HG03442 (cell line): ENCODE results near the gene EGLN2.
"Not testable (repeated sequence)": the region's sequence is repeated elsewhere in the genome, so short reads cannot be mapped to it uniquely, and the experiment has no call there.

Experiments used
- ATAC-seq: cut with Tn5 transposase; IDR thresholded peaks from one replicate; pipeline ENCODE4 v1.9.1; 2021; ENCODE audit warnings: mild to moderate bottlenecking, moderate library complexity; ENCODE audit not compliant: unreplicated experiment

EGLN2 gene

GRCh38 chr19:40776364-40776763 is 22.6 kb upstream of the EGLN2 start:
- no peak for ATAC-seq

DNA sequence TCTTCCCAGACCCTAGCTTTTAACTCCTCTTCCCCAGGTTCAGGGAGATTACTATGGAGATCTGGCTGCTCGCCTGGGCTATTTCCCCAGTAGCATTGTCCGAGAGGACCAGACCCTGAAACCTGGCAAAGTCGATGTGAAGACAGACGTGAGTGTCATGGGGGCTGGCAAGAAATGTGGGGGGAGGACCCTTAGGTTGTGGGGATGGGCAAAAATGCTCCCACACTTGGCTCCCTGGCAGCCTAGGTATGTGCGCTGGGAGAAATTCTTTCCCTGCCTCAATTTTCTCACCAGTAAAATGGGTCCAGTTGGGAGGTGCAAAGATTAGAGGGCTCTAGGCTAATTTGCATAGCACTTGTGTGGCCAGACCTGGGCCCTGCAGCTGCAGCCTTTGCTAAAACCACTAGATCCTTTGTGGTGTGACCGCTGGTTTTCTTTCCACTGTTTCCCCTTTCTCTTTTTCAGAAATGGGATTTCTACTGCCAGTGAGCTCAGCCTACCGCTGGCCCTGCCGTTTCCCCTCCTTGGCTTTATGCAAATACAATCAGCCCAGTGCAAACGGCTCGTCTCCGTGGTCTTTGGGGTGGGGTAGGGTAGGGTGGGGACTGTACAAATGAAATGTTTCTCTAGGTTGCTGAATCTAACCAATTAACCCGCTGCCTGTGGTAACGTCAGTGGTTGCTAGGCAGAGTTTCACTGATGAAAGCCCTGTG is 21.9 kb upstream of the EGLN2 start:
- ATAC-seq = peak; percentile 51

DNA sequence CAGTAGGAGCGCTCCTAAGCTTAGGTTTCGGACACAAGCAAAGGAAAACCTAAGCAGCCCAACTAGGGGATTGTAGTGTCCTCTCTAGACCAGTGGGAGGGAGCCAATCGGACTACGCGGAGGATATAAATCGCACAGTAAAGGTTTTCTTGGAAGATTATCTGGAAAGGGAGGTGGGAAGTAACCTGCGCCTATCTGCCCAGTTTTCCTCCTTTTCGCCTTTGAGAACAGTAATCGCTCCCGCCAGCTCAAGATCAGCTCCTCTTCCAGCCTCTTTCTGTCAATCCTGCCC is 21.4 kb upstream of the EGLN2 start:
- no peak for ATAC-seq

DNA sequence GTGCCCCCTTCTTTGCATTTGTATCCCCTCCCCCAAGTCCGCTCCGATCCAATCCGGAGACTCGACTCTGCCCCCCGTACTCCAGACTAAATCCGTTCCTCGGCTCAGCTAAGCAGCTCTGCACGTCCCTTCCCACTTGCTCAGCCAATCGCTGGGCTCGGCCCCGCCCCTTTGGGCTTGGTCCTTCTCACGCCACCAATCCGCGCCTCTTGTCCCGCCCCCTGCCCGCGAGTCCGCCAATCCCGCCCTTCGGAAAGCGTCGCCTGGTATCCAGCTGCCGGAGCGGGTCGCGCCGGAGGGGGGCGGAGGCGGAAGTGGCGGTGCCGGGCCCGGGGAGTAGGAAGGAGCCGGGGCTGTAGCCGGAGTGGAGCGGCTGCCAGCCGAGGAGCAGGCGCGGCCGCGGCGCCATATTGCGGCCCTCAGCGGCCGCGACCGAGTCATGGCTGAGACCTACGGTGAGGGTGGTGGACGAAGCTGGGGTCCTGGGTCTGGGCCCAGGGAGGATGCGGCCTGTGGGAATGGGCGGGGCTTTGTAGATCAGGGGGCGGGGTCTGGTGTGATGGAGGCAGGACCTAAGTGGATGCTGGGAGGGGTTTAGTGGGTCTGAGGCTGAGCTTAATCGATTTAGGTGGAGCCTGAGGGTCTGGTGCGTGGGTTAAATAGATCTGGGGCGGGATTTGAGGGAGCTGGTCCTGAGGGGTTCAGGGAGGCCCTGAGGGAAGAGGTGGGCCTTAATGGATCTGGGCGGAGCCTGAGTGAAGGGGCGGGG is 20.9 kb upstream of the EGLN2 start, which contains the start of gene RAB4B:
Gene RAB4B, plus strand, starts transcription at position 311 of the 769 bp plus-strand sequence. Its CDS starts 129 bp downstream, at position 440.
- peak; percentile 61 for ATAC-seq

- ATAC-seq = no peak
Measured at GRCh38 chr19:40778706-40779284, 20.2 kb upstream of the EGLN2 start.

DNA sequence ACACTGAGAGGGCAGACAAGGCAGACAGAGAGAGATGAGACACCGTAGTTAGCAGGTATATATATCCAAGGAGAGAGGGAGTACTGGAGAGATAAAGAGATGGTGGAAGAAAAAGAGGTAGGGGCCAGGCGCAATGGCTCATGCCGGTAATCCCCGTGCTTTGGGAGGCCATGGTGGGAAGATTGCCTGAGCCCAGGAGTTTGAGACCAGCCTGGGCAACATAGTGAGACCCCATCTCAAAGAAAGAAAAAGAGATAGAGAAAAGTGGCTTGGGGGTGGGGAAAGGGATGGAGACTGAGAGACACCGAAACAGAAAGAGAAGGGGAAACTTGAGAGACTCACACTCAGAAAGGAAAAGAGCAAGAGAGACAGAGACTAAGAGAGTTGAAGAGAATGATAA is 18.4 kb upstream of the EGLN2 start:
- ATAC-seq = no peak

GRCh38 chr19:40781140-40781539 is 17.9 kb upstream of the EGLN2 start:
- ATAC-seq = no peak

DNA sequence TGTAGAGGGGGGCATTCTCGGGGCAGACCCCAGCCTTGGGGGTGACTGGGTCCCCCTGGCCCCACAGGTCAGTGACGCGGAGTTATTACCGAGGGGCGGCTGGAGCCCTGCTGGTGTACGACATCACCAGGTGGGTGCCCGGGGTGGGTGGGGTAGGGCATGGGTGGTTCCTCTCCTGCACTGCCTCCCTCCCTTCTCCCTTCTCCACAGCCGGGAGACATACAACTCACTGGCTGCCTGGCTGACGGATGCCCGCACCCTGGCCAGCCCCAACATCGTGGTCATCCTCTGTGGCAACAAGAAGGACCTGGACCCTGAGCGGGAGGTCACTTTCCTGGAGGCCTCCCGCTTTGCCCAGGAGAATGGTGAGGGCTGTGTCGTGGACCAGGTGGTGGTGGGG is 15.3 kb upstream of the EGLN2 start:
- no peak for ATAC-seq

- not testable (repeated sequence) for ATAC-seq
Measured at GRCh38 chr19:40784146-40784545, 14.8 kb upstream of the EGLN2 start.

DNA sequence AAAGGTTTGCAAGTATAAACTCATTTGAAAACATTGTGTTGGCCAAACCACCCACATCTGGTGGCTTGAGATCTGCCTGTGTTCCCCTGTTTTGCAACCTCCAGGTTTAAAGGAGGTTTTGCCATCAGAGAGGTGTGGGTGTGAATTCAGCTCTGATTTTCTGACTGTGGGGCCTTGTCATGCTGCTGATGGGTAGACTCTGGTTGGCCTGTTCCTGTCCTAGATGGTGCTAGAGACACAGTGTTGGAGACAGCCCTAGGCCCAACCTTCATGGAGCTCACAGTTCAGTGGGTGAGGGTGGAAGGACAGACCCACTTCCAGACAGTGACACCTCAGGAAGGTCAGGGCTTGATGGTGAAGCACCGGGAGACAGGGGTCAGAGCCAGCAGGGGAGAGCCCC is 13.5 kb upstream of the EGLN2 start:
- no peak for ATAC-seq

- no peak for ATAC-seq
Measured at GRCh38 chr19:40786060-40787037, 12.6 kb upstream of the EGLN2 start.

DNA sequence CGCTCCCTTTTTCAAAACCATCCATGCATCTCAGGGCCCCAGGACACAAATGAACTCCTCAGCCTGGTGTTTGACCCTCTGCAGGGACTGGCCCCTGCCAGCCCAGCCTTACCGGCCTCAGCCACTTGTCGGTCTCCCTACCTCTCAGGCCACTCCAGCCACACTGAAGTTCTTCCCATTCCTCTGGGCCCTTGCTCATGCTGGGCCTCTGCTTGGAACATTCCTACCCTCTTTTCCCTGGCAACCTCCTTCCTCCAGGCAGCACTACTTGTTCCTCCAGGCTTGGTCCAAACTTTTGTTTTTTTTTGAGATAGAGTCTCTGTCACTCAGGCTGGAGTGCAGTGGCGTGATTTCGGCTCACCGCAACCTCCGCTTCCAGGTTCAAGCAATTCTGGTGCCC is 7.6 kb upstream of the EGLN2 start:
- ATAC-seq = no peak

DNA sequence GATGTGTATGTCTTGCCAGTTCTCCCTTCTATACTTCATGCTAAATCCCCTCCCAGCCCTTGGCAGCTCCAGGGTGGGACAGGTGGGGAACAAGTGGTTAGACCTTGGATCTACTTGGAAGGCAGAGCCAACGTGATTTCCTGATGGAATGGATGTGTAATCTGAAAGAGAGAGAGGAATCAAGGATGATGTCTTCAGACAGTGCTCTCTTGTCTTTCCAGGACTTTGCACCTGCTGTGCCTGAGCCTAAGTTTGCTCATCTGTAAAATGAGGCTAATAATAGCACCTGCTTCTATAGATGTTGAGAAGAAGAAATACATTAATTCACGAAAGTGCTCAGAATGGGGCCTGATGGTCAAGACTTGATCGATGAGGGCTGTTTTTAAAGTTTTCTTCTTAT is 7.0 kb upstream of the EGLN2 start:
- ATAC-seq = no peak

DNA sequence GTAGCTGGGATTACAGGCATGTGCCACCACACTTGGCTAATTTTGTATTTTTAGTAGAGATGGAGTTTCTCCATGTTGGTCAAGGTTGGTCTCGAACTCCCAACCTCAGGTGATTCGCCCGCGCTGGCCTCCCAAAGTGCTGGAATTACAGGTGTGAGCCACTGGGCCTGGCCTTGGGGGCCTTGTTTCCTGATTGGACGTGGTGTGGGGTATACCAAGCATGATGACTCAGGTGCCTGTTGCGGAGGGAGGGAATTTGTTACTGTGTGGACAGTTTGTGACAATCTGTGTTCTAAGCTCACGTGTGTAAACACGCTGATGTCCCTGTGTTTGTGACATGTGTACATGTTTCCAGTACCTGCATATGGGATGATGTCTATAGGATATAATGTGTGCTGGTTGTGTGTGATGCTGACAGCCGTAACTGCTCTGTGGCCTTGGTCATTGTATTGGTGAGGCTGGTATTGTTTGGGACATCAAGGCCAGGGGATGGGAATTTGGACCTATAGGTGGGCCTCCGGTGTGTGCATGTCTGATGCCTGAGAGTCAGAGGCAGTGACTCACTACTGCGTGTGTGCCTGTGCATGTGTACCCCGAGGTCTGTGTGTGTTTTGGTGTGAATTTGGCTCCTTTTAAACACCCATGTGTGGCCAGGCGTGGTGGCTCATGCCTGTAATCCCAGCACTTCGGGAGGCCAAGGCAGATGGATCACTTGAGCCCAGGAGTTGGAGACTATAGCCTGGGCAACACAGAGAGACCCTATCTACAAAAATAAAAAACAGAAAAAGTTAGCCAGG is 1.6 kb upstream of the EGLN2 start:
- no peak for ATAC-seq

DNA sequence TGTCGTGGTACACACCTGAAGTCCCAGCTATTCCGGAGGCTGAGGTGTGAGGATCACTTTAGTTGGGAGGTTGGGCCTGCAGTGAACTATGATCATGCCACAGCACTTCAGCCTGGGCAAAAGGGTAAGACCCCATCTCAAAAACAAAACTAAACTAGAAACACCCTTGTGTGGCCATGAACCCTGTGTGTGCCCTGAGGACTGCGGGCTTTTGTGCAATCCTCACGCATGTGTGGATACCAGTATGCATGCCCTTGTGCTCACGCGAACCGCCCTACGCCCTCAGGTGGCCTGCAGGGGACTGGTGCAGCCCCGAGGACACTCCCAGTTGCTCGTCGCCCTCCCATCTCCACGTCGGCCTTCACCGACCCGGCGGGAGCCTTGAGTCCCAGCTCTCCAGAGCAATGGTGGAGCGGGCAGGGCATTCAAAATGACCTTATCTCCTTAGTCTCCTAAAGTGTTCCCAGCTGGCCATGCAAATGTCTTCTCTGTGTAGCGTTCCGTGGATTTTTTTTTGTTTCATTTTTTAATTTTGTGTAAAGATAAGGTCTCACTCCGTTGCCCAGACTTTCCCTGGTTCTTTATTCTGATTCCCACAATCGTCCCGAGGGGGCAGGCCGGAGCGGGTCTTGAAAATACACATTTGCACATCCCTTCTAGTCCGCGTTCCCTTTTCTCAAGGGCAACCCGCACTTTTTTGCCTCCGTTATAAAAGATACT is 868 bp upstream of the EGLN2 start:
- no peak for ATAC-seq

DNA sequence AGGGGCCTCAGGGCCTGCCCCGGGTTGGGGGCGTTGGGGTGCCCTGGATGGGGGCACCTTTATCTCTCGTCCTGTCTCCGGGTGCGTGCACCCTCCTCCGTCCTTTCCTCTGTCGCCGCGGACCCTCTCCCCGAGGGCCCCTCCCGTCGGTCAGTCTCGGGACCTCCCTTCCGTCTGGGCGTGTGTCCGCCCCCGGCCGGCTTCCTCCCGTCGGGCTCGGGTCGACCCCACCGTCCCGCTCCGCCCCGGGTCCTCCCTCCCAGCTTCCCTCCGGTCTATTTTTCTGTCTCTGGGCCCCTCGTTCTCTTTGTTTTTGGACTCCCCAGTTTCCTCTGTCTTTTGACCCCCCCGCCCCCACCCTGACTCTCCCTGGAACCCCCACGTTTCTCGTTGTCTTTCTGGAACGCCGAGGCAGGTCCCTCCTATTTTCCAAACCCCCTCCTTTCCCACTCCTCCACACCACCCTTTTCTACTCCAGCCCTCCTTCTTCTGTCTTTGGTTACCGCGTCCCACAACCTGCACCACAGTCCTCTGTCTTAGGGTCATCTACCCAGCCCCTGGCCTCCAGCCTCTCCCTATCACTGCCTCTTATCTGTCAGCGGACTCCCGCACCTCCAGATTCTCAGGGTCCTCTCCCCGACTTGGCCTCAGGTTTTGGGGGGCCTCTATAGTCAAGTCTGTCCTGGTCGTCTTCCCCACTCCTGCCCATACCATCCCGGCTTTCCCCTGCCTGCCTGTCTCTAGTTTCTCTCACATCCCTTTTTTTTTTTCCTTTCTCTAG is 757 bp downstream of the EGLN2 start:
- no peak for ATAC-seq

DNA sequence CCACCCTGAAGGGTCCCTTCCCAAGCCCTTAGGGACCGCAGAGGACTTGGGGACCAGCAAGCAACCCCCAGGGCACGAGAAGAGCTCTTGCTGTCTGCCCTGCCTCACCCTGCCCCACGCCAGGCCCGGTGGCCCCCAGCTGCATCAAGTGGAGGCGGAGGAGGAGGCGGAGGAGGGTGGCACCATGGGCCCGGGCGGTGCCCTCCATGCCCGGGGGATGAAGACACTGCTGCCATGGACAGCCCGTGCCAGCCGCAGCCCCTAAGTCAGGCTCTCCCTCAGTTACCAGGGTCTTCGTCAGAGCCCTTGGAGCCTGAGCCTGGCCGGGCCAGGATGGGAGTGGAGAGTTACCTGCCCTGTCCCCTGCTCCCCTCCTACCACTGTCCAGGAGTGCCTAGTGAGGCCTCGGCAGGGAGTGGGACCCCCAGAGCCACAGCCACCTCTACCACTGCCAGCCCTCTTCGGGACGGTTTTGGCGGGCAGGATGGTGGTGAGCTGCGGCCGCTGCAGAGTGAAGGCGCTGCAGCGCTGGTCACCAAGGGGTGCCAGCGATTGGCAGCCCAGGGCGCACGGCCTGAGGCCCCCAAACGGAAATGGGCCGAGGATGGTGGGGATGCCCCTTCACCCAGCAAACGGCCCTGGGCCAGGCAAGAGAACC is 1.5 kb downstream of the EGLN2 start:
- ATAC-seq = no peak

DNA sequence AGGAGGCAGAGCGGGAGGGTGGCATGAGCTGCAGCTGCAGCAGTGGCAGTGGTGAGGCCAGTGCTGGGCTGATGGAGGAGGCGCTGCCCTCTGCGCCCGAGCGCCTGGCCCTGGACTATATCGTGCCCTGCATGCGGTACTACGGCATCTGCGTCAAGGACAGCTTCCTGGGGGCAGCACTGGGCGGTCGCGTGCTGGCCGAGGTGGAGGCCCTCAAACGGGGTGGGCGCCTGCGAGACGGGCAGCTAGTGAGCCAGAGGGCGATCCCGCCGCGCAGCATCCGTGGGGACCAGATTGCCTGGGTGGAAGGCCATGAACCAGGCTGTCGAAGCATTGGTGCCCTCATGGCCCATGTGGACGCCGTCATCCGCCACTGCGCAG is 2.0 kb downstream of the EGLN2 start:
- ATAC-seq = no peak
